Stimulated activated CD8-positive, alpha-beta memory T cell treated with anti-CD3 and anti-CD28 coated beads, Interleukin-4, amount 100 ng/mL, for 24 hours (primary cell): ENCODE data around the gene MED4.

Source experiments
- DNase-seq: peaks from one replicate; pipeline ENCODE4 v3.0.0-alpha.2; 2020; ENCODE audit warnings: low read depth

Gene MED4

GRCh38 chr13:48037346-48038173 lies 57.3 kb downstream of the MED4 start, which contains the start of gene NUDT15:
Gene NUDT15 (plus strand): TSS chr13:48037726. CDS start chr13:48037747, 21 bp downstream.
- DNase-seq = peak; percentile 87

- no peak for DNase-seq
Observed at GRCh38 chr13:48029859-48030258, 65.0 kb downstream of the MED4 start.

GRCh38 chr13:48028066-48028465 lies 66.8 kb downstream of the MED4 start:
- DNase-seq = no peak
